K562 (cell line): ENCODE data around the gene ANKRD60. TPM values are rescaled to one million over a fixed set of nuclear protein-coding genes. Genes with fewer than 3 reads are reported as not detected.

Experiments used
- CHD1 ChIP-seq: fragments of 200-600 bp; sonication (generic); IDR thresholded peaks from one replicate; pipeline ENCODE4 v1.6.1; 2012; ENCODE audit warnings: mild to moderate bottlenecking, moderate library complexity, low read length, inconsistent platforms
- E2F3 ChIP-seq: fragments of 250-450 bp; sonication (Bioruptor Pico); IDR thresholded peaks from 2 replicates; pipeline ENCODE4 v1.4.0; 2020; ENCODE audit warnings: mild to moderate bottlenecking
- HLTF ChIP-seq: fragments of 450-650 bp; IDR thresholded peaks from 2 replicates; pipeline ENCODE4 v1.6.1; 2016
- LARP7 ChIP-seq: fragments of 450-650 bp; IDR thresholded peaks from 2 replicates; pipeline ENCODE4 v1.6.1; 2016
- MTF1 ChIP-seq: fragments of 250-450 bp; sonication (Bioruptor Pico); IDR thresholded peaks from 2 replicates; pipeline ENCODE4 v1.9.0; 2021; ENCODE audit warnings: moderate library complexity, mild to moderate bottlenecking, inconsistent platforms, borderline replicate concordance
- RBM34 ChIP-seq: fragments of 200-400 bp; formaldehyde crosslinking; IDR thresholded peaks from 2 replicates; pipeline ENCODE4 v1.6.1; 2018; ENCODE audit warnings: low read length, borderline replicate concordance; ENCODE audit not compliant: insufficient read depth
- TGIF2 ChIP-seq: sonication (generic); formaldehyde crosslinking; IDR thresholded peaks from 2 replicates; pipeline ENCODE4 v1.8.1; 2022; ENCODE audit warnings: mild to moderate bottlenecking, missing genetic modification reagents, moderate library complexity
- polyA plus RNA-seq, 8 experiments: library from polyadenylated mRNA; depleted of rRNA in 4 of 8; stranded (reverse) in 5 of 8; unstranded in 3 of 8; fragments of >200 nt; fragmentation: Nextera tagmentation in 2 of 8; fragmentation: Illumina TruSeq in 1 of 8; extraction: Ambion mirVana in 2 of 8; extraction: Trizol in 1 of 8; gene quantifications; 2 replicates each; pipeline versions ENCODE4 v1.2.1 to v1.2.3, GENCODE V29; 2011 to 2014; ENCODE audit warnings: inconsistent platforms in 1 of 8, missing spikeins in 1 of 8
- total RNA-seq, 7 experiments: library from RNA; depleted of rRNA in 6 of 7; stranded (reverse); fragments of >200 nt in 6 of 7; fragmentation: Illumina TruSeq in 2 of 7; extraction: Trizol in 2 of 7; gene quantifications; 2 replicates each; pipeline versions ENCODE4 v1.2.1 to v1.2.3, GENCODE V29; 2011 to 2021; ENCODE audit warnings: low replicate concordance in 1 of 7
- TF ChIP-seq, protein P1 (sequence below), 2 experiments: fragments of 450-650 bp; IDR thresholded peaks; 2 replicates each; pipeline ENCODE4 v1.6.1; 2016; ENCODE audit warnings: mild to moderate bottlenecking in 2 of 2, borderline replicate concordance in 1 of 2, low read depth in 1 of 2, moderate library complexity in 1 of 2
- TF ChIP-seq, protein P2 (sequence below): fragments of 250-450 bp; sonication (Bioruptor Pico); IDR thresholded peaks from 2 replicates; pipeline ENCODE4 v1.6.1; 2021; ENCODE audit warnings: mild to moderate bottlenecking
- TF ChIP-seq, protein P3 (sequence below): fragments of 450-650 bp; IDR thresholded peaks from 2 replicates; pipeline ENCODE4 v1.6.1; 2018; ENCODE audit not compliant: partially characterized antibody
- TF ChIP-seq, protein P4 (sequence below), 2 experiments: fragments of 450-650 bp in 1 of 2; sonication (generic) in 1 of 2; formaldehyde crosslinking in 1 of 2; IDR thresholded peaks in 1 of 2; conservative IDR thresholded peaks in 1 of 2; 2 replicates each; pipeline versions ENCODE4 v1.6.1 to v1.8.1; 2016 to 2023; ENCODE audit warnings: mild to moderate bottlenecking in 2 of 2, moderate library complexity in 2 of 2, inconsistent platforms in 1 of 2, missing genetic modification reagents in 1 of 2

The ANKRD60 gene
- total and polyA plus RNA-seq, 9 of the 15 experiments (the other 6 are each of a cell fraction or from before 2014, with no cell fraction given) = not detected

DNA sequence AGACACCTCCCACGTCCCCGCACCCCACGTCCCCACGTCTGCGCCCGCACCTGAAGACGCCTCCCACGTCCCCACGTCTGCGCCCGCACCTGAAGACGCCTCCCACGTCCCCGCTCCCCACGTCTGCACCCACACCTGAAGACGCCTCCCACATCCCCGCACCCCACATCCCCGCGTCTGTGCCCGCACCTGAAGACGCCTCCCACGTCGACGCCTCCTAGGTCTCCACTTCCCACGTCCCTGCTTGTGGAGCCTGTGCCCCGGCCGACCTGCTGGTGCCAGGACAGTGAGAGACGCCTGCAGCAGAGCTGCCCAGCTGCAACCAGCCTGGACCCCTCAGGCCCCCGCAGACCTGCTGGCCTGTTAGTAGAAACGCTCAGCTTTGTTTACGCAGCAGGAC lies 22.6 kb downstream of the ANKRD60 start (continued):
- TF ChIP-seq, protein P1, sequence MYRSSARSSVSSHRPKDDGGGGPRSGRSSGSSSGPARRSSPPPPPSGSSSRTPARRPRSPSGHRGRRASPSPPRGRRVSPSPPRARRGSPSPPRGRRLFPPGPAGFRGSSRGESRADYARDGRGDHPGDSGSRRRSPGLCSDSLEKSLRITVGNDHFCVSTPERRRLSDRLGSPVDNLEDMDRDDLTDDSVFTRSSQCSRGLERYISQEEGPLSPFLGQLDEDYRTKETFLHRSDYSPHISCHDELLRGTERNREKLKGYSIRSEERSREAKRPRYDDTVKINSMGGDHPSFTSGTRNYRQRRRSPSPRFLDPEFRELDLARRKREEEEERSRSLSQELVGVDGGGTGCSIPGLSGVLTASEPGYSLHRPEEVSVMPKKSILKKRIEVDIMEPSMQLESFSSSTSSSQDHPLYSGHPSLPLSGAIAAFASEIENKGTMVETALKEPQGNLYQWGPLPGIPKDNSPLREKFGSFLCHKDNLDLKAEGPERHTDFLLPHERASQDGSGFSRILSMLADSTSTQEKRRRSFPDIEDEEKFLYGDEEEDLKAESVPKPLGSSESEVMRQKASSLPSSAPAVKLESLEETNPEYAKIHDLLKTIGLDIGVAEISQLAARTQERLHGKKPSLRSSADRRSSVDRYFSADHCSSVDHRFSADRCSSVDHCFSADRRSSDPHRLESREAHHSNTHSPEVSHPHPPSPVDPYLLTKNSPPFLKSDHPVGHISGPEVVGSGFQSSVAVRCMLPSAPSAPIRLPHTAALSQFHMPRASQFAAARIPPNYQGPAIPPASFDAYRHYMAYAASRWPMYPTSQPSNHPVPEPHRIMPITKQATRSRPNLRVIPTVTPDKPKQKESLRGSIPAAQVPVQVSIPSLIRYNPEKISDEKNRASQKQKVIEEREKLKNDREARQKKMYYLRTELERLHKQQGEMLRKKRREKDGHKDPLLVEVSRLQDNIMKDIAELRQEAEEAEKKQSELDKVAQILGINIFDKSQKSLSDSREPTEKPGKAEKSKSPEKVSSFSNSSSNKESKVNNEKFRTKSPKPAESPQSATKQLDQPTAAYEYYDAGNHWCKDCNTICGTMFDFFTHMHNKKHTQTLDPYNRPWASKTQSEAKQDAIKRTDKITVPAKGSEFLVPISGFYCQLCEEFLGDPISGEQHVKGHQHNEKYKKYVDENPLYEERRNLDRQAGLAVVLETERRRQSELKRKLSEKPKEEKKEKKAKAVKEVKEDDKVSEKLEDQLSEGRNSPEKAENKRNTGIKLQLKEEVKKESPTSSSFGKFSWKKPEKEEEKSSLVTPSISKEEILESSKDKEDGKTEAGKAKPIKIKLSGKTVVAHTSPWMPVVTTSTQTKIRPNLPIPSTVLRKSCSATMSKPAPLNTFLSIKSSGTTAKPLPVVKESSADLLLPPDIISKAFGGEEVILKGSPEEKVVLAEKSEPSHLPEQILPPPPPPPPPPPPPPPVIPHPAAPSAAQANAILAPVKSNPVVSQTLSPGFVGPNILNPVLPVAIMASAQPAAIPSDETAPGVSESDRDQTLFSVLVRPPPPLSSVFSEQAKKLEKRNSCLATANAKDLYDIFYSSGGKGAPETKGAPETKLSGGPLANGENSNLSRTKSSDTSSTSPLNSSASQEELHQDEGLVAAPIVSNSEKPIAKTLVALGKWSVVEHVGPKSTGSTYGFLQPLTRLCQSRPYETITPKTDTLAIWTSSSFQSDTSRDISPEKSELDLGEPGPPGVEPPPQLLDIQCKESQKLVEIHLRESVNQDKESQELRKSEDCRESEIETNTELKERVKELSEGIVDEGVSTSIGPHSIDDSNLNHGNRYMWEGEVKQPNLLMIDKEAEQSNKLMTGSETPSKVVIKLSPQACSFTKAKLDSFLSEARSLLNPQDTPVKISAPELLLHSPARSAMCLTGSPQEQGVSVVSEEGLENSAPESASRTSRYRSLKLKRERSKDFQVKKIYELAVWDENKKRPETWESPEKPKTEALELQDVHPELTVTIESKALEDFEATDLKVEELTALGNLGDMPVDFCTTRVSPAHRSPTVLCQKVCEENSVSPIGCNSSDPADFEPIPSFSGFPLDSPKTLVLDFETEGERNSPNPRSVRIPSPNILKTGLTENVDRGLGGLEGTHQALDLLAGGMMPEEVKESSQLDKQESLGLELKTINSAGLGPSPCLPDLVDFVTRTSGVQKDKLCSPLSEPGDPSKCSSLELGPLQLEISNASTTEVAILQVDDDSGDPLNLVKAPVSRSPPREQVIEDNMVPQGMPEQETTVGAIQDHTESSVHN (IDR thresholded peaks at IDR 0.05; ENCODE audit: borderline replicate concordance in 1 of 2, low read depth in 1 of 2) = no peak
- TF ChIP-seq, protein P2, sequence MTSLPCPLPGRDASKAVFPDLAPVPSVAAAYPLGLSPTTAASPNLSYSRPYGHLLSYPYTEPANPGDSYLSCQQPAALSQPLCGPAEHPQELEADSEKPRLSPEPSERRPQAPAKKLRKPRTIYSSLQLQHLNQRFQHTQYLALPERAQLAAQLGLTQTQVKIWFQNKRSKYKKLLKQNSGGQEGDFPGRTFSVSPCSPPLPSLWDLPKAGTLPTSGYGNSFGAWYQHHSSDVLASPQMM (CRISPR knock-in tag) = no peak
- TF ChIP-seq HLTF = no peak
- no peak for TF ChIP-seq E2F3 (CRISPR knock-in tag)
- no peak for TF ChIP-seq TGIF2 (CRISPR knock-in tag)
- no peak for TF ChIP-seq LARP7
- no peak for TF ChIP-seq MTF1 (CRISPR knock-in tag)
- TF ChIP-seq, protein P3, sequence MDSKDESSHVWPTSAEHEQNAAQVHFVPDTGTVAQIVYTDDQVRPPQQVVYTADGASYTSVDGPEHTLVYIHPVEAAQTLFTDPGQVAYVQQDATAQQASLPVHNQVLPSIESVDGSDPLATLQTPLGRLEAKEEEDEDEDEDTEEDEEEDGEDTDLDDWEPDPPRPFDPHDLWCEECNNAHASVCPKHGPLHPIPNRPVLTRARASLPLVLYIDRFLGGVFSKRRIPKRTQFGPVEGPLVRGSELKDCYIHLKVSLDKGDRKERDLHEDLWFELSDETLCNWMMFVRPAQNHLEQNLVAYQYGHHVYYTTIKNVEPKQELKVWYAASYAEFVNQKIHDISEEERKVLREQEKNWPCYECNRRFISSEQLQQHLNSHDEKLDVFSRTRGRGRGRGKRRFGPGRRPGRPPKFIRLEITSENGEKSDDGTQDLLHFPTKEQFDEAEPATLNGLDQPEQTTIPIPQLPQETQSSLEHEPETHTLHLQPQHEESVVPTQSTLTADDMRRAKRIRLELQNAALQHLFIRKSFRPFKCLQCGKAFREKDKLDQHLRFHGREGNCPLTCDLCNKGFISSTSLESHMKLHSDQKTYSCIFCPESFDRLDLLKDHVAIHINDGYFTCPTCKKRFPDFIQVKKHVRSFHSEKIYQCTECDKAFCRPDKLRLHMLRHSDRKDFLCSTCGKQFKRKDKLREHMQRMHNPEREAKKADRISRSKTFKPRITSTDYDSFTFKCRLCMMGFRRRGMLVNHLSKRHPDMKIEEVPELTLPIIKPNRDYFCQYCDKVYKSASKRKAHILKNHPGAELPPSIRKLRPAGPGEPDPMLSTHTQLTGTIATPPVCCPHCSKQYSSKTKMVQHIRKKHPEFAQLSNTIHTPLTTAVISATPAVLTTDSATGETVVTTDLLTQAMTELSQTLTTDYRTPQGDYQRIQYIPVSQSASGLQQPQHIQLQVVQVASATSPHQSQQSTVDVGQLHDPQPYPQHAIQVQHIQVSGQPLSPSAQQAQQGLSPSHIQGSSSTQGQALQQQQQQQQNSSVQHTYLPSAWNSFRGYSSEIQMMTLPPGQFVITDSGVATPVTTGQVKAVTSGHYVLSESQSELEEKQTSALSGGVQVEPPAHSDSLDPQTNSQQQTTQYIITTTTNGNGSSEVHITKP = no peak
- no peak for TF ChIP-seq CHD1
- TF ChIP-seq RBM34 = no peak
- TF ChIP-seq, protein P4, sequence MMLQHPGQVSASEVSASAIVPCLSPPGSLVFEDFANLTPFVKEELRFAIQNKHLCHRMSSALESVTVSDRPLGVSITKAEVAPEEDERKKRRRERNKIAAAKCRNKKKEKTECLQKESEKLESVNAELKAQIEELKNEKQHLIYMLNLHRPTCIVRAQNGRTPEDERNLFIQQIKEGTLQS (IDR thresholded peaks at IDR 0.05) = no peak
- TF ChIP-seq, protein P4 (CRISPR knock-in tag; conservative IDR thresholded peaks at IDR 0.05) = no peak
